LHCN-M2 (cell line): ENCODE results near the gene ZNF468. TPM values are rescaled to one million over a fixed set of nuclear protein-coding genes. Genes with fewer than 3 reads are reported as not detected.
"Not testable (repeated sequence)": the region's sequence is repeated elsewhere in the genome, so short reads cannot be mapped to it uniquely, and the experiment has no call there.

ENCODE experiments used
- DNase-seq: peaks from one replicate; pipeline ENCODE4 v3.0.0-alpha.2; 2012; ENCODE audit warnings: low read depth
- total RNA-seq: library from RNA; depleted of rRNA; stranded (reverse); fragments of >200 nt; gene quantifications from 2 replicates; pipeline ENCODE4 v1.2.3, GENCODE V29; 2014; rRNA removed

ZNF468 gene
- total RNA-seq, 1 experiment from 2014 or later, result 24.2 TPM

GRCh38 chr19:52829866-52830265 is 27.6 kb downstream of the ZNF468 start:
- not testable (repeated sequence) for DNase-seq

GRCh38 chr19:52825765-52826164 is 31.7 kb downstream of the ZNF468 start:
- no peak for DNase-seq

DNA sequence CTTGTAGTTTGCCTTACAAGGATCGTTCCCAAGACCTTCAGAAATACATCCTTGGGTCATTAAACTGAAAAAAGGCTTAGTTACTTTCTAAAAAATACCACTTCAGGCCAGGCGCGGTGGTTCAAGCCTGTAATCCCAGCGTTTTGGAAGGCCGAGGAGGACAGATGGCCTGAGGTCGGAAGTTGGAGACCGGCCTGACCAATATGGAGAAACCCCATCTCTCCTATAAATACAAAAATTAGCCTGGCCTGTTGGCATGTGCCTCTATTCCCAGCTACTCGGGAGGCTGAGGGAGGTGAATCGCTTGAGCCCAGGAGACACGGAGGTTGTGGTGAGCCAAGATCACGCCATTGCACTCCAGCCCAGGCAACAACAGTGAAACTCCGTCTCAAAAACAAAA is 33.7 kb downstream of the ZNF468 start:
- DNase-seq, result no peak

- peak; percentile 56 for DNase-seq
Observed at GRCh38 chr19:52821204-52821960, 36.0 kb downstream of the ZNF468 start, which contains the start of gene ZNF28. ZNF28 (minus strand) TSS chr19:52821633; CDS start chr19:52817958, 3,675 bp downstream.

DNA sequence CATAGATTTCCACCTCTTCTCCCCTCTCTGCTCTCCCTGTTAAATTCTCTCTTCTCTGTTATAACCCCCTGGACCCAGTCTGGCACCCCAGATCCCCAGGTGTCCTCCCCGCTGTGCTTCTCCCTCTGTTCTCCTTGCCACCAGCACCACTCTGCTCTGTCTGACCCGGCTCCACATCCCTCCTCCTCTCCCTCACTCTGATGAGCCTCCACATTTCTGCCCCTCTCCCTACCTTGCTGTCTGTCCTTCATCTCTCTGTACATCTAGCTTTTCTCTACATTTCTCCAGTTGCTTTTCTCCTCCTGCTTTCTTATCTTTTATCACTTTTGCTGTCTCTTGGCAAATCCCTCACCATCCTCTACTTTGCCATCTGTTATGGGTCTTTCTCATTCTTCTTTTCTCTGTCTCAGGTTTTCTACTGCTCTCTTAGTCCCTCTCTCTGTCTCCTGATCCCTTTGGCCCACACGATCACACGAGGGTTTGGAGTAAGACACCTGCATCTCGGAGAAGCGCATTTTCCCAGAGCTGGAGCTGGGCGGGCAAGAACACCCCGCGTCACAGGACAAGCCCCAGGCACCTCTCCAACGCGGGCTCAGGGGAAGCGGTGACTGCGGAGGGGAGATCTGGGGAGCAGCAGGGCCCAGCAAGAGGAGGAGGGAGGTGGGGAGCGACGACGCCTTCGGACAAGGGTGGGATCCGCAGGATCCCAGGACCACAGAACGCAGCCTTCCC is 36.8 kb downstream of the ZNF468 start:
- DNase-seq, result peak; percentile 9

GRCh38 chr19:52809801-52810200 is 47.6 kb downstream of the ZNF468 start:
- DNase-seq, result no peak

GRCh38 chr19:52799950-52800640 is 57.3 kb downstream of the ZNF468 start:
- DNase-seq, result not testable (repeated sequence)

DNA sequence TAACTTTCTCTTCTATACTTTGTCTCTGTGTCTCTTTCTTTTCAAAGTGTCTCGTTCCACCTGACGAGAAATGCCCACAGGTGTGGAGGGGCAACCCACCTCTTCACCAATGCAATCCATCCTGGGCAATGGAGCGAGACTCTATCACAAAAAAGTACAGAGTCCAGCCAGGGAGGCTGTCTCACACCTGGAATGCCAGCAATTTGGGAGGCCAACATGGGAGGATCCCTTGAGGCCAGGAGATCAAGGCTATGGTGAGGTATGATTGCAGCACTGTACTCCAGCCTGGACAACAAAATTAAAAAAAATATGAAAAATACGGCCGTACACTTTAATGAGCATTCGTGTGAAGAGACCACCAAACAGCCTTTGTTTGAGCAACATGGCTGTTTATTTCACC is 68.0 kb downstream of the ZNF468 start:
- no peak for DNase-seq

Other genes starting within 250 kb of the ZNF468 start
- gene ZNF83, start 219.3 kb downstream of the ZNF468 start, total RNA-seq, result 46.2 and 59.2 TPM in 2 replicates
- 10.8 and 11.5 TPM in 2 replicates for gene ZNF611, start 122.6 kb downstream of the ZNF468 start, total RNA-seq
- gene ZNF600, start 70.8 kb downstream of the ZNF468 start, total RNA-seq, result 3.5 and 4.5 TPM in 2 replicates
- gene ZNF28, start 36.0 kb downstream of the ZNF468 start, total RNA-seq, result 14.1 and 18.5 TPM in 2 replicates
- 1.8 and 5.1 TPM in 2 replicates for gene ZNF320, start 40.0 kb upstream of the ZNF468 start, total RNA-seq
- 0.83 and 0.92 TPM in 2 replicates for gene ZNF888, start 65.8 kb upstream of the ZNF468 start, total RNA-seq
- gene ZNF816, start 105.3 kb upstream of the ZNF468 start, total RNA-seq, result 9.9 and 11.2 TPM in 2 replicates
- gene ERVV-1, start 156.3 kb upstream of the ZNF468 start, total RNA-seq, result not detected in 2 replicates
- not detected in 2 replicates for gene ERVV-2, start 187.1 kb upstream of the ZNF468 start, total RNA-seq
- 19.0 and 20.6 TPM in 2 replicates for gene ZNF160, start 245.8 kb upstream of the ZNF468 start, total RNA-seq